GDM1 (cell line): ENCODE results near the gene SKA2.
"Not testable (repeated sequence)": the region's sequence is repeated elsewhere in the genome, so short reads cannot be mapped to it uniquely, and the experiment has no call there.

Experiments used
- DNase-seq: peaks from one replicate; lab custom pipeline; 2025; lab: John Stamatoyannopoulos, UW

The SKA2 gene

GRCh38 chr17:59154721-59155438, at the start of gene SKA2:
Gene SKA2, minus strand, starts transcription at chr17:59155186. Its CDS starts 23 bp downstream, at chr17:59155163.
- peak; percentile 90 for DNase-seq

- DNase-seq, result no peak
Observed at GRCh38 chr17:59202320-59202719, 47.3 kb upstream of the SKA2 start.

GRCh38 chr17:59199398-59199797, 44.4 kb upstream of the SKA2 start:
- no peak for DNase-seq

DNA sequence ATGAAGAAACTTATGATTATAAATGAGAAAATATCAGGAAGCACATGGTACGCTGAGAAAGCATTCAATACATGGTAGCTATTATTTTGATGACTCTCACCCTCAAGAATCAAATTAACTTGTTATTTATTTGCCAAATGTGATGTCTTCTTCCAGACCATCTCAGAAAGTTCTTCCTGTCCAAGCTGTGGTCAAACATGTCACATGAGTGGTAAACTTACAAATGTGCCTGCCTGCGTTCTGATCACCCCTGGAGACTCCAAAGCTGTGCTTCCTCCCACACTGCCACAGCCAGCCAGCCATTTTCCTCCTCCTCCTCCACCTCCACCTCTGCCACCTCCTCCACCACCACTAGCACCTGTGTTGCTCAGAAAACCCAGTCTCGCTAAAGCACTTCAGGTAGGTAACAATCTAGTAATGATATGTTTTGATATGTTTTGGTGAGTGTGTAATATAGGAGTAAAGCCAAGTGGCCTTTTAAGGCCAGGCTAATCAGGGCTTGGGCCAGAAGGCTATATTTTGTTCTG, 38.4 kb upstream of the SKA2 start:
- no peak for DNase-seq

GRCh38 chr17:59190806-59191205, 35.8 kb upstream of the SKA2 start:
- DNase-seq, result no peak

- DNase-seq, result no peak
Observed at GRCh38 chr17:59186850-59187249, 31.9 kb upstream of the SKA2 start.

DNA sequence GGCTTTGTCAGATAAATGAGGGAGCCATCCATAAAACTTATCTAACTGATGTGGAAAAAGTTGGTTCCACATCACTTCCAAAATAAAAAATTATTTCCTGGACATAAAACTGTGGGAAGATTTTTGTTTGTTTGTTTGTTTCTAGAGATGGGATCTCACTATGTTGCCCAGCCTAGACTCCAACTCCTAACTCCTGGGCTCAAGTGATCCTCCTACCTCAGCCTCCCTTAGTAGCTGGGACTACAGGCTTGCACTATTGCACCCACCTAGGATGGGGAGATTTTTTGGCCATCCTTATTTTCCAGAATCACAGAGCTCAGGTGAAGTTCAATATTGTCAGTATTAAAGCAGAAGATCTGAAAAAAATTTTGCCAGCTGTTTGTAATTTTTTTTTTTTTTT, 31.0 kb upstream of the SKA2 start:
- DNase-seq, result no peak

DNA sequence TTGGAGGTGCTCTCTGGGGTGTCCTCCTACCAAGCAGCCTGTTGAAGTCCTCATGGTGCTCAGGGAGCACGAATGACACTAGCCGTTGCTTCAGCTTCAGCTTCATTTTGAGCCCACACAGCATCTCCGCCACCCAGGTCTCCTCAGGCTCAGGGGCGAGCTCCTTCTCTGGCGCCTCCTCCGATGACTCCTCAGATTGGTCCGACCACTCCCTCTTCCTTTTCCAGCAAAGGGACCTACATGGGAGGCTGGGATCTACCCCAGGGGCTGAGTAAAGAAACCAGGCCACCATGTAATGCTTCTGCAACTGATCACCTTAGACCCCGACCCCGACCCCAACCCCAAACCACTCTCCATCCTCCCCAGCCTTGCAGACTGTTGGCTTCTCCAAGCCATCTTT, 26.5 kb upstream of the SKA2 start:
- no peak for DNase-seq

DNA sequence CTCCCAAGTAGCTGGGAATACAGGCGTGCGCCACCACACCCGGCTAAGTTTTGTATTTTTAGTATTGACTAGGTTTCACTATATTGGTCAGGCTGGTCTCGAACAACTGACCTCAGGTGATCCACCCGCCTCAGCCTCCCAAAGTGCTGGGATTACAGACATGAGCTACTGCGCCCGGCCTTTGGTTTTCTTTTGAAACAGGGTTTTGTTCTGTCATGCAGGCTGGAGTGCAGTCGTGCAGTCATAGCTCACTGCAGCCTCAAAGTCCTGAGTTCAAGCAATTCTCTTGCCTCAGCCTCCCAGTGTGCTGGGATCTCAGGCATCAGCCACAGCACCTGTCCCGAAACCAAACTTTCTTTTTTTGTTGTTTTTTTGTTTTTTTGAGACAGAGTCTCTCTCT, 25.6 kb upstream of the SKA2 start:
- no peak for DNase-seq

DNA sequence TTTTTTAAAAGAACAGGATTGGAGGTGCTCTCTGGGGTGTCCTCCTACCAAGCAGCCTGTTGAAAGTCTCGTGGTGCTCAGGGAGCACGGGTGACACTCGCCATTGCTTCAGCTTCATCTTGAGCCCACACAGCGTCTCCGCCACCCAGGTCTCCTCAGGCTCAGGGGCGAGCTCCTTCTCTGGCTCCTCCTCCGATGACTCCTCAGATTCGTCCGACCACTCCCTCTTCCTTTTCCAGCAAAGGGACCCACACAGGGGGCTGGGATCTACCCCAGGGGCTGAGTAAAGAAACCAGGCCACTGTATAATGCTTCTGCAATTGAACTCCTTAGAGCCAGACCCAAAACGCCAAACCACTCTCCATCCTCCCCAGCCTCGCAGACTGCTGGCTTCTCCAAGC, 24.6 kb upstream of the SKA2 start:
- not testable (repeated sequence) for DNase-seq

DNA sequence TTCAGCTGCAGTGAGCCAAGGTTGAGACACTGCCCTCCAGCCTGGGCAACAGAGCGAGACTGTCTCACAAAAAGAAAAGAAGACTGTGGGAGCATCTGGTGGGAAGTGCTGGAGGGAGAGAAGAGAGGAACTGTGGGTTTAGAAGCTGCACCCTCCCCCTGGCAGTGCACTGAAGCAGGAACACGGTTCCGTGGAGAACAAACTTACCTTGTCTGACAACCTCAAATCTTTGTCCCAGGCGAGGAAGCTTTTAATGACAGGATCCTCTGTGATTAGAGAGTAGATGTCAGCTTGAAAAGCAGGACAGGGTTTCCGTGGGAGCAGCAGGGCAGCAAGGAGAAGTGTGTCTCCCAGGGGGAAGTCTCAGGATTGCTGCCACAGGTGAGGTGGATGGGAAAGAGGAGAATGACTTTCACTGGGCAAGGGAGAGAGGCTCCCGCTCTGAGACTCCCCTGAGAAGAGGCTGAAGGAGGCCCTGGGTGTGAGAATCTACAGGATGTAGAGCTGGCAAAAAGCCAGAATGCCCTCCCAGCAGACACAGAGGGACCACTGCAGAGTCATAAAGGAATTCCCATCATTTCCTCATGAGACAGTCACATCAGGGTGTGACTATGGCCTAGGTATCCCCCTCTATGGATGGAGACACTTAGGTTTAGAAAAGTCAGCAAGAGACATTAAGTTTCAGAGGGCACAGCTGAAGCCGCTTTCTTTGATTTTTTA, 23.4 kb upstream of the SKA2 start:
- no peak for DNase-seq

GRCh38 chr17:59175076-59175475, 20.1 kb upstream of the SKA2 start:
- no peak for DNase-seq

DNA sequence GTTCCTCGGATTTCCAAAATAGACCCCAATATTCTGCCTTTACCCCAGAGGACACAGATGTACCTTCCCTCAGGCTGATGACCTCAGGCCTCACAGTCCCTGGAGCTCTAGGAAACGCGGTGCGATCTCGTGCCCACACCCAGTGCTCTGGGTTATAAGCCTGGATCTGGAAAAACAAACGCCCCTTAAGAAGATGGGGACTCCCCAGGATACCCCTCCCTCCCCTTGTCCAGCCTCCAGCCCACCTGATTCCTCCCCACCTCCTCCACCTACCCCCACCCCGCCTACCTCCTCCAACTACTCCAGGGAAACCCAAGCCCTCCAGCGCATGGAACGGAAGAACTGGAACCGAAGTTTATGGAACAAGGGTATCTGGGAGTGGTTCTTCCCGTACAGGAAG, 19.7 kb upstream of the SKA2 start:
- DNase-seq, result no peak

GRCh38 chr17:59172436-59173004, 17.5 kb upstream of the SKA2 start:
- DNase-seq, result no peak

DNA sequence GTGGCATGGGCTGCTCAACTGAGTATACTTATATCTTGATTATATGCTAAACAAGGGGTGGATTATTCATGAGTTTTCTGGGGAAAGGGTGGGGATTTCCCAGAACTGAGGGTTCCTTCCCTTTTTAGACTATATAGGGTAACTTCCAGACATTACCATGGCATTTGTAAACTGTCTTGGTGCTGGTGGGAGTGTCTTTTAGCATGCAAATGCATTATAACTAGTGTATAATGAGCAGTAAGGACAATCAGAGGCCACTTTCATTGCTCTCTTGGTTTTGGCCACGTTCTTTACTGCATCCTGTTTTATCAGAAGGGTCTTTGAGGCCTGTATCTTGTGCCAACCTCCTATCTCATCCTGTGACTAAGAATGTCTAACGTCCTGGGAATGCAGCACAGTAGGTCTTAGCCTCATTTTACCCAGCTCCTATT, 12.6 kb upstream of the SKA2 start:
- no peak for DNase-seq

DNA sequence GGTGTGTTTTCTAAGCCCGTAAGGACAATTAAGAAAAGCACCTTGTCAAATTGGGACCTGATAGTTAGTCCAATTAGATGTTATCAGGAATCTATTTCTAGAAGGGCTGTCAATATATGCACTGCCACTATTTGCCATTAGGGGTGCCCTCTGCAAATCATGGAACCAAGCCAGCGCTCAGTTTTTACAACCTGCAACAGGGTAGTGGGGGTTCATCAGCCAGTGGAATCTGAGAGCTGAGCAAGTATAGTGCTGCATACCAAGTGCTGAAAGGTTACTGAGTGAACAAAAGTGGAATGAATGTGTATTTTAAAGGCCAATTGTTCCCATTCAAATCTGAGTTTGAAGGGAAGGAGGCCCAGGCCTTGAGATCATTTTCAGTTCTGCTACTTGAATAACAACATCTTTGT, 11.0 kb upstream of the SKA2 start:
- DNase-seq, result peak; percentile 2

- no peak for DNase-seq
Observed at GRCh38 chr17:59161477-59161876, 6.5 kb upstream of the SKA2 start.

GRCh38 chr17:59160157-59161025, 5.4 kb upstream of the SKA2 start:
- no peak for DNase-seq

- DNase-seq, result peak; percentile 99
Observed at GRCh38 chr17:59155439-59156177, 622 bp upstream of the SKA2 start, which contains the start of gene PRR11. Gene PRR11, plus strand, starts transcription at chr17:59155746. Its CDS starts 14,007 bp downstream, at chr17:59169753.

GRCh38 chr17:59154292-59154720, 680 bp downstream of the SKA2 start:
- DNase-seq, result peak; percentile 58

DNA sequence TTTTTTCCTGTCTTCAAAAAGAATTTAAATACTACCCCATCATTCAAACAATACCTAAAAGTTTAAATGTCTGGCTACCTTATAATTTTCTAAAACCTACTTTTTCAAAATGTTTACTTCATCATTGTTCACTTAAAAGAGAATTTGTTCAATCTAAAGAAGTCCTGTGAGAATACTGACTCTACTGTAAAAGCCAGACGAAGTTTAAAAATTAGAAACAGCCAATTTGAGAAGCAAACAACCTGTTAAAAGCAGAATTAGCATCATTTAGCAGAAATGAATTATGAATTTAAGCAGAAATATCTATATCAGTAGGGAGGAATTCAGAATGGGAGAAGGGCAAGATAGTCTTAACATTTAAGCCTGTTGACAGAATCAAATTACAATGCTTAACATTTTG, 2.1 kb downstream of the SKA2 start:
- no peak for DNase-seq
